HepG2 (cell line): ENCODE measurements around the gene C1QTNF5. TPM values are rescaled to one million over a fixed set of nuclear protein-coding genes. Genes with fewer than 3 reads are reported as not detected.
A peak's percentile ranks its signal among the peaks of the same experiment; 100 is the strongest.

ENCODE experiments used
- ATAC-seq: fragments of 200-7000 bp; cut with Tn5 transposase; 3 replicates; pipeline ENCODE4 v1.9.1; 2020; ENCODE audit warnings: mild to moderate bottlenecking, moderate library complexity
- BruUV-seq: library from RNA; stranded (reverse); fragments of 400-500 nt; replicated peaks from 2 replicates; lab custom pipeline; 2021; lab: Mats Ljungman, UMichigan
- CTCF ChIA-PET: fragments of 300-600 bp; formaldehyde crosslinking; extraction: SDS; loops from one replicate; lab custom pipeline; 2021; ENCODE audit warnings: low total read pairs, inconsistent platforms, low intra/inter-chr PET ratio; lab: Yijun Ruan, JAX
- POLR2A ChIA-PET: fragments of 350-600 bp; sonication (Branson Sonifier 250); formaldehyde crosslinking; loops from one replicate; lab custom pipeline; 2020; ENCODE audit warnings: antibody characterized with exemption, inconsistent platforms; lab: Yijun Ruan, JAX
- DNase-seq: peaks from one replicate; pipeline ENCODE4 v3.0.0-alpha.2; 2015; ENCODE audit warnings: low spot score
- FAIRE-seq: peaks from 3 replicates; lab custom pipeline; 2011; peaks lifted over from hg19 to GRCh38; lab: Jason Lieb, UNC
- H2AFZ ChIP-seq: one replicate; pipeline ENCODE4 v1.6.1; 2011; ENCODE audit warnings: low read length, inconsistent platforms
- H3K27ac ChIP-seq: fragments of 300-600 bp; 3 replicates; pipeline ENCODE4 v1.8.0; 2011; ENCODE audit warnings: mixed run types, mild to moderate bottlenecking, mixed read lengths, low read length, inconsistent platforms; ENCODE audit not compliant: insufficient read depth; ENCODE audit errors: extremely low read length
- H3K27me3 ChIP-seq, 2 experiments: fragments of 200-600 bp in 1 of 2; 2 replicates in 1 of 2; 3 replicates in 1 of 2; pipeline versions ENCODE4 v1.6.0 to v1.8.0; 2011; ENCODE audit warnings: low read length in 2 of 2, mild to moderate bottlenecking in 2 of 2, moderate library complexity in 2 of 2, inconsistent platforms in 1 of 2; ENCODE audit not compliant: insufficient read depth in 2 of 2, control insufficient read depth in 1 of 2
- H3K36me3 ChIP-seq, 2 experiments: fragments of 200-600 bp in 1 of 2; replicated peaks in 1 of 2; 2 replicates in 1 of 2; 3 replicates in 1 of 2; pipeline versions ENCODE4 v1.5.1 to v1.8.0; 2011; ENCODE audit warnings: low read length in 2 of 2, inconsistent platforms in 1 of 2; ENCODE audit not compliant: insufficient read depth in 2 of 2, control insufficient read depth in 1 of 2
- H3K4me1 ChIP-seq: 2 replicates; pipeline ENCODE4 v1.5.1; 2012; ENCODE audit warnings: low read length, inconsistent platforms; ENCODE audit not compliant: insufficient read depth
- H3K4me2 ChIP-seq: 2 replicates; pipeline ENCODE4 v1.6.0; 2011; ENCODE audit warnings: low read depth, low read length, inconsistent platforms
- H3K4me3 ChIP-seq, 3 experiments: fragments of 200-600 bp in 1 of 3; sonication (generic), shearing (Covaris generic) in 1 of 3; replicated peaks in 1 of 3; 2 replicates each; pipeline ENCODE4 v1.5.1; 2011 to 2016; ENCODE audit warnings: low read length in 3 of 3, inconsistent platforms in 2 of 3, low read depth in 2 of 3, mild to moderate bottlenecking in 2 of 3, control low read depth in 1 of 3, mixed read lengths in 1 of 3; ENCODE audit not compliant: insufficient read depth in 1 of 3
- H3K79me2 ChIP-seq: one replicate; pipeline ENCODE4 v1.6.1; 2011; ENCODE audit warnings: low read length, inconsistent platforms; ENCODE audit not compliant: insufficient read depth
- H3K9ac ChIP-seq: 2 replicates; pipeline ENCODE4 v1.6.0; 2011; ENCODE audit warnings: mild to moderate bottlenecking, low read depth, low read length, inconsistent platforms; ENCODE audit not compliant: insufficient read depth
- H3K9me3 ChIP-seq: 2 replicates; pipeline ENCODE4 v1.5.1; 2012; ENCODE audit warnings: mild to moderate bottlenecking, low read length
- H4K20me1 ChIP-seq: 2 replicates; pipeline ENCODE4 v1.6.0; 2011; ENCODE audit warnings: inconsistent platforms, mild to moderate bottlenecking, low read length, moderate library complexity; ENCODE audit not compliant: insufficient read depth
- EHMT2 ChIP-seq: fragments of 200-600 bp; sonication (generic); IDR thresholded peaks from 2 replicates; pipeline ENCODE4 v1.7.0; 2017; ENCODE audit warnings: antibody characterized with exemption, low read depth, low read length, borderline replicate concordance
- GTF2F1 ChIP-seq: fragments of 150-350 bp; IDR thresholded peaks from 2 replicates; pipeline ENCODE4 v1.6.1; 2014; ENCODE audit warnings: low read length
- GZF1 ChIP-seq: sonication (generic); formaldehyde crosslinking; IDR thresholded peaks from 2 replicates; pipeline ENCODE4 v1.5.1; 2020; ENCODE audit warnings: mild to moderate bottlenecking, missing genetic modification reagents
- MTA1 ChIP-seq: sonication (generic); formaldehyde crosslinking; IDR thresholded peaks from 2 replicates; pipeline ENCODE4 v1.4.0; 2020; ENCODE audit warnings: missing genetic modification reagents, mild to moderate bottlenecking, borderline replicate concordance
- TEAD3 ChIP-seq: optimal IDR thresholded peaks from 2 replicates; pipeline ENCODE3; 2016; ENCODE audit warnings: borderline replicate concordance
- ZBTB10 ChIP-seq: sonication (generic); formaldehyde crosslinking; IDR thresholded peaks from 2 replicates; pipeline ENCODE4 v1.4.0; 2020; ENCODE audit warnings: missing genetic modification reagents, borderline replicate concordance
- ZBTB25 ChIP-seq: IDR thresholded peaks from 2 replicates; pipeline ENCODE4 v1.6.1; 2018; ENCODE audit warnings: missing genetic modification reagents
- ZNF101 ChIP-seq: sonication (generic); formaldehyde crosslinking; IDR thresholded peaks from 2 replicates; pipeline ENCODE4 v1.4.0; 2020; ENCODE audit warnings: mild to moderate bottlenecking, low read depth, missing genetic modification reagents, borderline replicate concordance
- ZNF264 ChIP-seq: sonication (generic); formaldehyde crosslinking; IDR thresholded peaks from 2 replicates; pipeline ENCODE4 v1.4.0; 2020; ENCODE audit warnings: missing genetic modification reagents
- ZNF274 ChIP-seq: sonication (generic); formaldehyde crosslinking; IDR thresholded peaks from 2 replicates; pipeline ENCODE4 v1.5.1; 2020; ENCODE audit warnings: mild to moderate bottlenecking, missing genetic modification reagents
- ZNF33B ChIP-seq: sonication (generic); formaldehyde crosslinking; IDR thresholded peaks from 2 replicates; pipeline ENCODE4 v1.5.1; 2020; ENCODE audit warnings: mild to moderate bottlenecking, missing genetic modification reagents
- ZNF441 ChIP-seq: sonication (generic); formaldehyde crosslinking; IDR thresholded peaks from 2 replicates; pipeline ENCODE4 v1.7.0; 2021; ENCODE audit warnings: missing genetic modification reagents, borderline replicate concordance
- ZNF616 ChIP-seq: sonication (generic); formaldehyde crosslinking; IDR thresholded peaks from 2 replicates; pipeline ENCODE4 v1.5.0; 2020; ENCODE audit warnings: low read depth, mild to moderate bottlenecking, missing genetic modification reagents
- ZNF790 ChIP-seq: sonication (generic); formaldehyde crosslinking; IDR thresholded peaks from 2 replicates; pipeline ENCODE4 v1.8.0; 2022; ENCODE audit warnings: missing genetic modification reagents, mild to moderate bottlenecking, borderline replicate concordance
- WGBS: methylation state at CpG from one replicate; pipeline ENCODE4 v1.1.6; 2017; ENCODE audit warnings: low lambda C conversion rate; 5-methylcytosine and 5-hydroxymethylcytosine counted together
- in situ Hi-C: cut with HindIII; loops from 2 replicates; pipeline ENCODE4 v1.10.0; 2017; ENCODE audit warnings: low pct_unique_long_range_greater_than_20kb; ENCODE audit not compliant: extremely low pct_ligation_motif_present
- intact Hi-C: fragments of 100-400 bp; cut with micrococcal nuclease; formaldehyde crosslinking; loops from one replicate; pipeline ENCODE4 v1.10.0; 2022; ENCODE audit not compliant: unreplicated experiment
- polyA plus RNA-seq, 8 experiments: library from polyadenylated mRNA; depleted of rRNA in 3 of 8; stranded (reverse) in 7 of 8; unstranded in 1 of 8; fragments of >200 nt; fragmentation: Illumina TruSeq in 4 of 8; extraction: Trizol in 4 of 8; gene quantifications; 2 replicates each; pipeline versions ENCODE4 v1.2.1 to v1.2.3, GENCODE V29; 2011 to 2016; ENCODE audit warnings: low read depth in 4 of 8, missing spikeins in 1 of 8, mixed read lengths in 1 of 8; ENCODE audit not compliant: insufficient read depth in 1 of 8
- total RNA-seq, 5 experiments: library from RNA; depleted of rRNA; stranded (reverse); fragments of >200 nt; fragmentation: Illumina TruSeq; extraction: Trizol; gene quantifications; 2 replicates each; pipeline ENCODE4 v1.2.3, GENCODE V29; 2016; ENCODE audit warnings: low read depth in 1 of 5
- TF ChIP-seq, protein P1 (sequence below): sonication (generic); formaldehyde crosslinking; IDR thresholded peaks from 2 replicates; pipeline ENCODE4 v1.4.0; 2020; ENCODE audit warnings: missing genetic modification reagents

Gene C1QTNF5
- total and polyA plus RNA-seq, 2 of the 13 experiments (the other 11 are each of a cell fraction or from before 2014, with no cell fraction given), result 0.86 to 1.2 TPM

DNA sequence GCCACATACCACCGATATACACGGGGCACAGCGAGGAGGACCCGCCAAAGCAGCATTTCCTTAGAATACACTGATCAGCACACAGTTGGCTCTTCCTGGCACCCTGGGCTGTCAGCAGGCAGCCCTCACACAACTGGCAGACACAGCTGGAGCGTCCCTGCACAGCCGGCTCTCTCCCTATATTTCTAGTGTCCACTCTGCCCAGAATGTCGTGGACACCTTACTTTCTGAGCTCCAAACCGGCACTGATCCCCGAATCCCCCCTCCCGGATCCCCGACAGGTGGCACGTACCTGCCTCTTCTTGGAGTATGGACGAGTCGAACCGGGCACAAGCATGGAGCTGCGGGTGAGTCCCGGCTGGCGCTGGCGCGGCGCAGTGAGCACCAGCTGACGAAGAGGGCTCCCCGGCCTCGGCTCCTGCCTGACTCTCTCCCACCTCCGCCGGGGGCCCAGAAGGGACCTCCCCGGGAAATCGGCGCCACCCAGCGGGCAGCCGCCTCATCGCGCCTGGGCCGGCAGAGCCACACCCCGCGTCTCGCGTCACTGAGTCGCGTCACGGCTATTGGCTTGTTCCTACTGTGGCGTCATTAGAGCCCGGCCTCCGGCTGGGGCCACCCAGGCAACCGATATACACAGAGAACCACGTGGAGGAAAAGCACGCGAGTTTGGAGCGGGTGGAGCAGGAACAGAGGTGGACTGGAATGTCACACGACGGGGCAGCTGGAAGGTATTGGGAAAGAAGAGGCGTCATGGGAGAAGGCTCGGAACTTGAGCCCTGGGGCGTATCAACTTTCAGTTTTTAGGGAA, 40.7 kb upstream of the C1QTNF5 start, which contains the start of gene USP2 (continued):
- no peak for TF ChIP-seq ZBTB10 (CRISPR knock-in tag)
- TF ChIP-seq ZNF441 (CRISPR knock-in tag), result peak; percentile 79; the same call in 1 of the 2 replicates
- TF ChIP-seq GTF2F1, result 0 out of 2 replicates have a peak, but pooled peaks have one; percentile 15
- peak; percentile 30; the same call in 1 of the 2 replicates for TF ChIP-seq ZNF274 (CRISPR knock-in tag)
- TF ChIP-seq TEAD3 (CRISPR knock-in tag), result peak; percentile 52
- peak; percentile 12; the same call in 1 of the 2 replicates for TF ChIP-seq ZNF264 (CRISPR knock-in tag)

GRCh38 chr11:119380827-119381180, 40.1 kb upstream of the C1QTNF5 start:
- ATAC-seq, result peak; percentile 42
- peak overlapping the region; percentile 21 for H2AFZ ChIP-seq
- H3K79me2 ChIP-seq, result peaks cover 12% of the 10 kb centered on the region
- in situ Hi-C loops, result no loop called here
- H4K20me1 ChIP-seq, result no peaks in the 10 kb centered on the region
- H3K36me3 ChIP-seq, result no peaks in the 10 kb centered on the region
- peak overlapping the region; percentile 77 for H3K9ac ChIP-seq
- ChIA-PET POLR2A (interaction anchor here (0.6 to 3.6 kb wide), 12 partner anchors 9 to 80 kb away, joined by 3 to 28 read pairs (median 6); partner anchors contain the start of genes C1QTNF5 and MCAM), CTCF (interaction anchor here (1.0 to 2.1 kb wide), 2 partner anchors 20 to 43 kb away, joined by 3 to 13 read pairs; no protein-coding TSS in a partner anchor)
- 4% methylated on average over 4 of the region's 10 CpGs for WGBS
- H3K27me3 ChIP-seq, result no peaks in the 10 kb centered on the region; a peak in 1 of 5 replicates
- intact Hi-C loops, result loop anchor here (2.0 kb wide), 1 partner anchor 94 kb away; no protein-coding TSS in a partner anchor
- peak overlapping the region; percentile 67 to 82 (median 68) for H3K4me3 ChIP-seq
- TSS peak; percentile 61 for BruUV-seq
- peak overlapping the region; percentile 98 for H3K4me2 ChIP-seq
- FAIRE-seq, result no peak
- H3K9me3 ChIP-seq, result no peaks in the 10 kb centered on the region
- H3K4me1 ChIP-seq, result peaks cover 76% of the 10 kb centered on the region
- peak; percentile 47 for DNase-seq
- peak overlapping the region; percentile 76 for H3K27ac ChIP-seq
- no peak for TF ChIP-seq ZNF790
- TF ChIP-seq ZNF101, result no peak
- no peak for TF ChIP-seq ZNF616 (CRISPR knock-in tag)
- TF ChIP-seq ZBTB25, result no peak
- 0 out of 2 replicates have a peak, but pooled peaks have one; percentile 25 for TF ChIP-seq GZF1 (CRISPR knock-in tag)
- no peak for TF ChIP-seq EHMT2
- TF ChIP-seq MTA1 (CRISPR knock-in tag), result no peak
- TF ChIP-seq ZNF33B (CRISPR knock-in tag), result 0 out of 2 replicates have a peak, but pooled peaks have one; percentile 7
- TF ChIP-seq, protein P1, sequence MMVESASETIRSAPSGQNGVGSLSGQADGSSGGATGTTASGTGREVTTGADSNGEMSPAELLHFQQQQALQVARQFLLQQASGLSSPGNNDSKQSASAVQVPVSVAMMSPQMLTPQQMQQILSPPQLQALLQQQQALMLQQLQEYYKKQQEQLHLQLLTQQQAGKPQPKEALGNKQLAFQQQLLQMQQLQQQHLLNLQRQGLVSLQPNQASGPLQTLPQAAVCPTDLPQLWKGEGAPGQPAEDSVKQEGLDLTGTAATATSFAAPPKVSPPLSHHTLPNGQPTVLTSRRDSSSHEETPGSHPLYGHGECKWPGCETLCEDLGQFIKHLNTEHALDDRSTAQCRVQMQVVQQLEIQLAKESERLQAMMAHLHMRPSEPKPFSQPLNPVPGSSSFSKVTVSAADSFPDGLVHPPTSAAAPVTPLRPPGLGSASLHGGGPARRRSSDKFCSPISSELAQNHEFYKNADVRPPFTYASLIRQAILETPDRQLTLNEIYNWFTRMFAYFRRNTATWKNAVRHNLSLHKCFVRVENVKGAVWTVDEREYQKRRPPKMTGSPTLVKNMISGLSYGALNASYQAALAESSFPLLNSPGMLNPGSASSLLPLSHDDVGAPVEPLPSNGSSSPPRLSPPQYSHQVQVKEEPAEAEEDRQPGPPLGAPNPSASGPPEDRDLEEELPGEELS (CRISPR knock-in tag), result peak; percentile 2; the same call in 1 of the 2 replicates
